ENCODE measurements around the gene EIPR1.

The EIPR1 gene

GRCh38 chr2:3303583-3304406, 73.8 kb downstream of the EIPR1 start:
- peak; percentile 95 for DNase-seq (ENCODE audit: low read depth, low spot score)

- DNase-seq (ENCODE audit: low read depth, low spot score), result no peak
Measured at GRCh38 chr2:3302751-3303582, 74.7 kb downstream of the EIPR1 start.

GRCh38 chr2:3302421-3302750, 75.2 kb downstream of the EIPR1 start:
- no peak for DNase-seq (ENCODE audit: low read depth, low spot score)

- DNase-seq (ENCODE audit: low read depth, low spot score), result peak; percentile 13
Measured at GRCh38 chr2:3301001-3301400, 76.6 kb downstream of the EIPR1 start.

- DNase-seq (ENCODE audit: low read depth, low spot score), result no peak
Measured at GRCh38 chr2:3300224-3300995, 77.2 kb downstream of the EIPR1 start.

- no peak for DNase-seq (ENCODE audit: low read depth, low spot score)
Measured at GRCh38 chr2:3299703-3300102, 77.9 kb downstream of the EIPR1 start.

GRCh38 chr2:3299130-3299529, 78.5 kb downstream of the EIPR1 start:
- no peak for DNase-seq (ENCODE audit: low read depth, low spot score)

GRCh38 chr2:3298191-3298590, 79.4 kb downstream of the EIPR1 start:
- DNase-seq (ENCODE audit: low read depth, low spot score), result no peak

- no peak for DNase-seq (ENCODE audit: low read depth, low spot score)
Measured at GRCh38 chr2:3297523-3297922, 80.1 kb downstream of the EIPR1 start.

- no peak for DNase-seq (ENCODE audit: low read depth, low spot score)
Measured at GRCh38 chr2:3296182-3296972, 81.2 kb downstream of the EIPR1 start.

GRCh38 chr2:3294493-3294892, 83.1 kb downstream of the EIPR1 start:
- DNase-seq (ENCODE audit: low read depth, low spot score), result no peak

GRCh38 chr2:3294069-3294468, 83.5 kb downstream of the EIPR1 start:
- no peak for DNase-seq (ENCODE audit: low read depth, low spot score)

- no peak for DNase-seq (ENCODE audit: low read depth, low spot score)
Measured at GRCh38 chr2:3293221-3293620, 84.4 kb downstream of the EIPR1 start.

- DNase-seq (ENCODE audit: low read depth, low spot score), result no peak
Measured at GRCh38 chr2:3292416-3292815, 85.2 kb downstream of the EIPR1 start.

- no peak for DNase-seq (ENCODE audit: low read depth, low spot score)
Measured at GRCh38 chr2:3291750-3292149, 85.9 kb downstream of the EIPR1 start.

GRCh38 chr2:3291113-3291512, 86.5 kb downstream of the EIPR1 start:
- DNase-seq (ENCODE audit: low read depth, low spot score), result no peak

- DNase-seq (ENCODE audit: low read depth, low spot score), result no peak
Measured at GRCh38 chr2:3290655-3291054, 87.0 kb downstream of the EIPR1 start.

GRCh38 chr2:3289971-3290370, 87.6 kb downstream of the EIPR1 start:
- no peak for DNase-seq (ENCODE audit: low read depth, low spot score)

- no peak for DNase-seq (ENCODE audit: low read depth, low spot score)
Measured at GRCh38 chr2:3289526-3289925, 88.1 kb downstream of the EIPR1 start.

GRCh38 chr2:3289171-3289515, 88.5 kb downstream of the EIPR1 start:
- no peak for DNase-seq (ENCODE audit: low read depth, low spot score)

- DNase-seq (ENCODE audit: low read depth, low spot score), result no peak
Measured at GRCh38 chr2:3288470-3289170, 89.0 kb downstream of the EIPR1 start.
